AG09319 (cell line): Measurements from ENCODE around the gene EIF3D.

Source experiments
- DNase-seq: peaks from one replicate; pipeline ENCODE4 v3.0.0-alpha.2; 2010; ENCODE audit warnings: low read depth; ENCODE audit errors: extremely low read depth
- CTCF ChIP-seq: IDR thresholded peaks from 2 replicates; pipeline ENCODE4 v1.5.1; 2011; ENCODE audit warnings: low read depth, mild to moderate bottlenecking, inconsistent platforms, low read length, moderate library complexity

EIF3D gene

DNA sequence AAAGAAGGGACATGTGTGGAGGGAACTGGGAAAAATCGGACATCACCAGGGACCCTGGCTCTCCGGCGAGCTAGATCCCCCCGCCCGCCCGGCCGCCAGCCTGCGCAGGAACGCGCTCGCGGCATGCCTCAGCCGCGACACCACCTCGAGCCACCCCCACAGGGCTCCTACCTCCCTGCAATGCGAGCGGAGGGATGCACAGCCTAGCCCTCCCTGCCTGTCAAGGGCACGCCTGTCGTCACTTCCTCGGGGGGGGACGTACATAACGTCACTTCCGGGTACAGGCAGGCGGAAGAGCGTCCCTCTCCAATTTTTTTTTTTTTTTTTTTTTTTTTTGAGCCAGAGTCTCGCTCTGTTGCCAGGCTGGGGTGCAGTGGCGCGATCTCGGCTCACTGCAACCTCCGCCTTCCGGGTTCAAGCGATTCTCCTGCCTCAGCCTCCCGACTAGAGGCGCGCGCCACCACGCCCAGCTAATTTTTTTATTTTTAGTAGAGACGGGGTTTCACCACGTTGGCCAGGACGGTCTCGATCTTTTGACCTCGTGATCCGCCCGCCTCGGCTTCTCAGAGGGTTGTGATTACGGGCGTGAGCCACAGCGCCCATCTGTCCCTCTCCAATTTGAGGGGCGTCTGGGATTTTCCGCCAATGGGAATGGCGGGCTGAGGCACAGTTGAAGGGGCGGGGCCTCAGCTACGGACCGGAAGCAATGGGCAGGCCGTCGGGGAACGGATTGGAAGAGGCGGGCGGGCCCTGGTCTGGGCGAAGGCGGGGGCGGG is 47.4 kb downstream of the EIF3D start, which contains the start of gene TXN2:
Gene TXN2 (minus strand): TSS at position 248 of the 776 bp plus-strand sequence. CDS start 803 bp downstream, outside the sequence.
- TF ChIP-seq CTCF = no peak
- peak; percentile 93 for DNase-seq

DNA sequence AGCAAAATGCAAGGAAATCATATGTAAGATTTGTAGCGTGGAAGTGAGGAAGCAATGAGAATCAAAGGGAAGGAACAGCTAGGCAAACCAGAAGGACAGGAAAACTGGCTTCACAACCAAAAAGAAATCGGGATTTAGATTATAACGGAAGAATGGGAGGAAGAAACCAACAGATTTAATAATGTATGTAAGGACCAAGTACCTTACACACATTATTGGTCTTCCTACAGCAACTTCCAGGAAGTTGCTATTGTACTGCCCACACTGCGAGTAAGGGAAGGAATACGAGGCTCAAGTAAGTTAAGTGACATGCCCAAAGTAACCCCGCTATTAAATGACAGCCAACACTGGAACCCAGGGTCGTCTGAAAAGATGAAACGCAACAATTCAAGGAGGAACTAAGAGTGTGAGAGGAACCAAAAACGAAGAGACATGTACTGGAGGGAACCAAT is 48.0 kb downstream of the EIF3D start:
- DNase-seq = no peak
- no peak for TF ChIP-seq CTCF

DNA sequence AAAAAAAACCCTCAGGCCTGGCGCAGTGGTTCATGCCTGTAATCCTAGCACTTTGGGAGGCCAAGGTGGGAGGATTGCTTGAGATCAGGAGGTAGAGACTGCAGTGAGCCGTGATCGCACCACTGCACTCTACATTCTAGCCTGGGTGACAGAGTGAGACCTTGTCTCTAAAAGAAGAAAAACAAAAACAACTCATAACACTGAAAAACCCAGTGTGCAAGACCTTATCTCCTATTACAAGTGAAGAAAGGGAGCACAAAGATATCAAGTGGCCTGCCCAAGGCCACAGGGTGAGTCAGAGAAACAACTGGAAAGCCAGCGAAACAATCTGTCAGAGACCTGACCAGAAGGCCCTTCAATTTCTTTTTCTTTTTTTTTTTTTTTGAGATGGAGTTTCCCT is 50.0 kb downstream of the EIF3D start:
- DNase-seq = no peak
- no peak for TF ChIP-seq CTCF

DNA sequence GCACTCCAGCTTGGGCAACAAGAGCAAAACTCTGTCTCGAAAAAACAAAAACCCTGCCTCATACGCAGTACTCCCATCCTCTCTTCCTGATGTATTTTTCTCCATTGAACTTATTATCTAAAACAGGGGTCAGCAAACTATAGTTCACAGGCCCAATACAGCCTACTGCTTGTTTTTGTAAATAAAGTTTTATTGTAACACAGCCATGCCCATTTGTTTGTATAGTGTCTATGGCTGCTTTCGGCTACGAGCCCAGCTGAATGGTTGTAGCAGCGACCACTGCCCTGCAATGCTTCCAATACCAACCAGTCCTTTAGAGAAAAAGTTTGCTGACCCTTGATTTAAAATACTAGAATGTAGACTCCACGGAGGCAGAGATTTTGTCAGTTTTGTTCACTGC is 53.6 kb downstream of the EIF3D start:
- TF ChIP-seq CTCF = no peak
- no peak for DNase-seq

DNA sequence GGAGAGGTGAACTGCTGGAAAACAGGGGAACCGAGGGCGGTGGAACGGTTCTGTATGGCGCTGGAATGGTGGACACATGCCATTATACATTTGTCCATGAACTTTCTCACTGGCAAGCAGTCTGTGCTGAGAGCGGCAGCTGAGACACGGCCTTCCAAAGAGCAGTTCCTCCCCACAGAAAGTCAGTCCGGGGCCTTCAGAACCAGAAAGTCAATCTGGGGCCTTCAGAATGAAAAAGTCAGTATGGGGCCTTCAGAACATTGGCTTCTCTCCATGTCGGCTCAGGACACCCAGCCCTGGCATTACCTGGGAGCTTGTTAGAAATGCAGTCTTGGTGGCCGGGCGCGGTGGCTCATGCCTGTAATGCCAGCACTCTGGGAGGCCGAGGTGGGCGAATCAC is 56.3 kb downstream of the EIF3D start:
- no peak for TF ChIP-seq CTCF
- DNase-seq = no peak

DNA sequence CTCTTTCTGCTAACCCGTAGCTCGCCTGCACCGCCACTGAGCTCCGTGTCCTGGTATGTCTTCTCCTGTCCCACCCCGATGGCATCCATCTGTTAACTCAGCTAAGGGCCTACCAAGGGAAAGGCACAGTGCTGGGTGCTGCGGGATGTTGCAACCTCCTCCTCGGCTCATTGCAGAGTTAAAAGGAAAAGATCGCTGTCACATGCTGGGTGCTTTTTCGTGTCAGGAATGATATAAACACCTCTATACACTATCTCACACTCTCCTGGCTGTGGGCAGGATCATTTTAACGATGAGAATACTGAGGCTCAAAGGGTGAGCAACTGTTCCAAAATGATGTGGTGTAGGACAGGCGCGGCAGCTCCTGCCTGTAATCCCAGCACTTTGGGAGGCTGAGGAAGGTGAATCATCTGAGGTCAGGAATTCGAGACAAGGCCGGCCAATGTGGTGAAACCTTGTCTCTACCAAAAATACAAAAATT is 57.6 kb downstream of the EIF3D start:
- TF ChIP-seq CTCF = no peak
- DNase-seq = no peak

GRCh38 chr22:36470994-36471331 is 58.0 kb downstream of the EIF3D start:
- no peak for DNase-seq
- no peak for TF ChIP-seq CTCF
